SU-DHL-6 (cell line): ENCODE data around the gene IL20RB.

Source experiments
- H2AFZ ChIP-seq: fragments of 200-600 bp; sonication (generic); 2 replicates; pipeline ENCODE4 v1.6.1; 2014; ENCODE audit warnings: low read depth, mild to moderate bottlenecking, moderate library complexity, mixed read lengths, antibody characterized with exemption, low read length; ENCODE audit not compliant: severe bottlenecking
- H3F3A ChIP-seq: fragments of 200-600 bp; shearing (Covaris generic); 2 replicates; pipeline ENCODE4 v1.6.0; 2016; ENCODE audit warnings: antibody characterized with exemption, mild to moderate bottlenecking; ENCODE audit not compliant: insufficient read depth
- H3K27ac ChIP-seq: fragments of 200-600 bp; sonication (generic); 2 replicates; pipeline ENCODE4 v1.5.1; 2016; ENCODE audit warnings: low read depth, mild to moderate bottlenecking, low read length, moderate library complexity, mixed read lengths
- H3K27me3 ChIP-seq: fragments of 200-600 bp; sonication (generic), shearing (Covaris generic); 2 replicates; pipeline ENCODE4 v1.6.0; 2014; ENCODE audit warnings: mild to moderate bottlenecking, low read length
- H3K36me3 ChIP-seq: fragments of 200-600 bp; sonication (generic); 2 replicates; pipeline ENCODE4 v1.6.1; 2014; ENCODE audit warnings: mild to moderate bottlenecking, low read length, mixed read lengths
- H3K4me2 ChIP-seq: fragments of 300-600, 200-600 bp; shearing (Covaris generic), sonication (generic); 2 replicates; pipeline ENCODE4 v1.6.0; 2014; ENCODE audit warnings: low read length, low read depth, mild to moderate bottlenecking; ENCODE audit not compliant: poor library complexity, severe bottlenecking
- H3K4me3 ChIP-seq: fragments of 200-600 bp; sonication (generic); 2 replicates; pipeline ENCODE4 v1.5.1; 2014; ENCODE audit warnings: antibody characterized with exemption, low read length, mild to moderate bottlenecking, mixed read lengths; ENCODE audit not compliant: insufficient read depth, poor library complexity, severe bottlenecking
- H3K79me2 ChIP-seq: fragments of 200-600 bp; sonication (generic); 2 replicates; pipeline ENCODE4 v1.6.1; 2014; ENCODE audit warnings: mild to moderate bottlenecking, low read length, moderate library complexity; ENCODE audit not compliant: insufficient read depth
- H3K9ac ChIP-seq: fragments of 200-600 bp; sonication (generic); 2 replicates; pipeline ENCODE4 v1.7.0; 2014; ENCODE audit warnings: mild to moderate bottlenecking, low read length
- H3K9me2 ChIP-seq: fragments of 200-600 bp; sonication (generic); replicated peaks from 2 replicates; pipeline ENCODE4 v1.6.1; 2014; ENCODE audit warnings: low read length; ENCODE audit not compliant: insufficient read depth
- H3K9me3 ChIP-seq: fragments of 200-600 bp; sonication (generic); 2 replicates; pipeline ENCODE4 v1.6.1; 2014; ENCODE audit warnings: low read length, mixed read lengths; ENCODE audit not compliant: insufficient read depth
- H4K20me1 ChIP-seq: fragments of 200-600 bp; sonication (generic); 2 replicates; pipeline ENCODE4 v1.6.1; 2014; ENCODE audit warnings: low read depth, mild to moderate bottlenecking, antibody characterized with exemption, low read length, moderate library complexity, mixed read lengths
- CTCF ChIP-seq: fragments of 200-600 bp; sonication (generic); IDR thresholded peaks from one replicate; pipeline ENCODE4 v1.5.1; 2017; ENCODE audit warnings: antibody characterized with exemption, mild to moderate bottlenecking, low read length, moderate library complexity; ENCODE audit not compliant: insufficient read depth, poor library complexity, severe bottlenecking
- EZH2phosphoT487 ChIP-seq: fragments of 200-600 bp; sonication (generic), shearing (Covaris generic); conservative IDR thresholded peaks from 2 replicates; pipeline ENCODE4 v1.6.1; 2018; ENCODE audit warnings: mild to moderate bottlenecking, antibody characterized with exemption, low read length, moderate library complexity, mixed read lengths

Gene IL20RB

GRCh38 chr3:136916223-136916622 is 41.6 kb upstream of the IL20RB start:
- H3K9me2 ChIP-seq: no peaks in the 10 kb centered on the region
- H3K9ac ChIP-seq: no peak overlapping the region
- H3K27ac ChIP-seq: no peak overlapping the region
- H3K27me3 ChIP-seq: no peaks in the 10 kb centered on the region
- peaks cover 100% of the 10 kb centered on the region for H3K79me2 ChIP-seq
- TF ChIP-seq CTCF: no peak
- TF ChIP-seq EZH2phosphoT487: no peak
- H3F3A ChIP-seq: peaks cover 4% of the 10 kb centered on the region; the same call in 1 of the 2 replicates
- H2AFZ ChIP-seq: no peak overlapping the region
- no peak overlapping the region for H3K4me3 ChIP-seq
- H4K20me1 ChIP-seq: peaks cover 10% of the 10 kb centered on the region
- H3K36me3 ChIP-seq: 0 out of 2 replicates have a peak, but pooled peaks cover 6% of the 10 kb centered on the region
- no peak overlapping the region for H3K4me2 ChIP-seq
- no peaks in the 10 kb centered on the region for H3K9me3 ChIP-seq

DNA sequence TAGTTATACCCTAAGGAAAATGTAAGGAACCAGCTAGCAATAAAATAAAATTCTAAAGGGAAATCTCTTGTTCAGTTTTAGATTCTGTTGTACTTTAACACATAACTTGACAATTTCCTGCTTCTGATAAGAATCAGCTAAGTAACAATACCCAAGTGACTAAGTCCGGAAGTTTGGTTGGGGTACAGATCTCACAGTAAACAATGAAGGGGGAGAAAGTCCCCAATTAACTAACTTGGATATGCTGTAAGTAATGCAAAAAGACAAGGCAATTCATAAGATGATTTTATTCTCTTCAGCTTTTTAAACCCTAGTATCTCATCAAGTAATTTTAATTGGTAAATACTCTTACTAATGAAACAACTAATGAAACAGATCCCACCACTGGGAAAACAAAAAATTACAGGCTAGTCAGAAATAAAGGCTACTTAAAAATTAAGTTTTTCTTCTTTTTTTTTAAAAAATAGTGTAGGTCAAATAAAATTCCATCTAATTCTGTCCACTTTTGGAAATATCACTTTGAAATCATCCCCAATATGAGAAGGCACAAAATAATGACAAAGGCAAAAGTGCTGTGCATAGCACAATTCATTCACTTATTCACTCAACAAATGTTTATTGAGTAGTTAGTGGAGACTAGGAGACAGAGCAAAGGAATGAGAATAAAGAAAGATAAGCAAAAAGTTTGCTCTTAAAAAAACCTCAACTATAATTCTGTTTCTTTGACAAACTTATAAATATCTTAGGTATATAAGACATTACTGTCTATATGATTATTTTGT is 37.8 kb upstream of the IL20RB start:
- Histone ChIP-seq H3K9me3 (no peaks in the 10 kb centered on the region), H3K36me3 (0 out of 2 replicates have a peak, but pooled peaks cover 6% of the 10 kb centered on the region), H3K79me2 (peaks cover 96% of the 10 kb centered on the region), H4K20me1 (peaks cover 9% of the 10 kb centered on the region), H3K9me2 (no peaks in the 10 kb centered on the region), H3K4me2 (no peak overlapping the region), H2AFZ (no peak overlapping the region), H3K27me3 (no peaks in the 10 kb centered on the region), H3K4me3 (no peak overlapping the region), H3K27ac (no peak overlapping the region), H3F3A (peaks cover 7% of the 10 kb centered on the region; the same call in 1 of the 2 replicates), H3K9ac (no peak overlapping the region)
- TF ChIP-seq EZH2phosphoT487 (no peak), CTCF (no peak)

DNA sequence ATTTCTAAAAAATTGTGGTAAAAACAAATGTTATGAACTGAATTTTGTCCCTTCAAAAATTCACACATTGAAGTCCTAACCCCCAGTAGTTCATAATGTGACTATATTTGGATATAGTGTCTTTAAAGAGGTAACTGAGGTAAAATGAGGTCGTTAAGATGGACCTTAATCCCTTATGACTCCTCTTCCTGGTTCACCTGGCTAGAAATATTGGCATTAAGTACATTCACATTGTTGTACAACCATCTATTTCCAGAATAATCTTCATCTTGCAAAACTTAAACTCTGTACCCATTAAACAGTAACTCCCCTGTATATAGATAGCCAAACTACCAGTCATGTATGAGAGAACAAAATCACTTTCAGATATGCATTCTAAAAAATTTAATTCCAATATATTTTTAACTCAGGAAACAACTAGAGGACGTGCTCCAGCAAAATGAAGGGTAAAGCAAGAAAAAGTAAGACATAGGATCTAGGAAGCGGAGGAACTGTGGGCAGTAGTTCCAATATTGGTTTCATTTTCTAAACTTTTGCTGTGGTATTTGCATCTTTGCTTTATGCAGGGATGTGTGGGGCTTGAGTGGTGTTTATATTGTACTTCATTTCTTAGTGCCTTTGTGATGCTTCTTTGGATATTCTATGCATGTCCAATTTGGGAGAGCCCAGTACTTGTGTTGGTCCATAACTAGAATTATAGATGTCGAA is 36.7 kb upstream of the IL20RB start:
- Histone ChIP-seq H4K20me1 (peaks cover 6% of the 10 kb centered on the region), H3K27me3 (no peaks in the 10 kb centered on the region), H3K9me3 (no peaks in the 10 kb centered on the region), H3K4me2 (no peak overlapping the region), H3K9ac (no peak overlapping the region), H3K36me3 (0 out of 2 replicates have a peak, but pooled peaks cover 6% of the 10 kb centered on the region), H3K27ac (no peak overlapping the region), H3K79me2 (peaks cover 96% of the 10 kb centered on the region), H2AFZ (no peak overlapping the region), H3K4me3 (no peak overlapping the region), H3F3A (peaks cover 16% of the 10 kb centered on the region), H3K9me2 (no peaks in the 10 kb centered on the region)
- TF ChIP-seq CTCF: no peak
- no peak for TF ChIP-seq EZH2phosphoT487
